HG02610 (cell line): ENCODE results near the gene USHBP1.

Source experiments
- ATAC-seq: cut with Tn5 transposase; IDR thresholded peaks from one replicate; pipeline ENCODE4 v1.9.1; 2021; ENCODE audit warnings: mild to moderate bottlenecking, moderate library complexity; ENCODE audit not compliant: unreplicated experiment

The USHBP1 gene

GRCh38 chr19:17263712-17264640 lies 569 bp downstream of the USHBP1 start:
- no peak for ATAC-seq

- no peak for ATAC-seq
Observed at GRCh38 chr19:17262557-17262956, 2.0 kb downstream of the USHBP1 start.

- peak; percentile 80 for ATAC-seq
Observed at GRCh38 chr19:17260842-17261325, 3.7 kb downstream of the USHBP1 start.

GRCh38 chr19:17259934-17260333 lies 4.6 kb downstream of the USHBP1 start:
- ATAC-seq: no peak

GRCh38 chr19:17259118-17259780 lies 5.3 kb downstream of the USHBP1 start:
- ATAC-seq: no peak

GRCh38 chr19:17256130-17256529 lies 8.4 kb downstream of the USHBP1 start:
- no peak for ATAC-seq

- ATAC-seq: no peak
Observed at GRCh38 chr19:17255150-17255621, 9.4 kb downstream of the USHBP1 start.

GRCh38 chr19:17254636-17255035 lies 9.9 kb downstream of the USHBP1 start:
- no peak for ATAC-seq

GRCh38 chr19:17249887-17250548 lies 14.5 kb downstream of the USHBP1 start:
- ATAC-seq: no peak

- no peak for ATAC-seq
Observed at GRCh38 chr19:17248011-17248776, 16.4 kb downstream of the USHBP1 start.

GRCh38 chr19:17246681-17247425 lies 17.7 kb downstream of the USHBP1 start:
- ATAC-seq: no peak

GRCh38 chr19:17245535-17245984 lies 19.0 kb downstream of the USHBP1 start, which contains the start of gene NR2F6:
TSS of gene NR2F6 (minus strand) at chr19:17245919. CDS start at chr19:17245220, 699 bp downstream.
- ATAC-seq: peak; percentile 7

- ATAC-seq: peak; percentile 11
Observed at GRCh38 chr19:17244618-17245534, 19.7 kb downstream of the USHBP1 start.

GRCh38 chr19:17243830-17244617 lies 20.5 kb downstream of the USHBP1 start:
- ATAC-seq: no peak

- ATAC-seq: no peak
Observed at GRCh38 chr19:17243211-17243829, 21.2 kb downstream of the USHBP1 start.

- no peak for ATAC-seq
Observed at GRCh38 chr19:17242431-17243208, 21.9 kb downstream of the USHBP1 start.
